Mesothelial cell of epicardium (in vitro differentiated cells): ENCODE results near the gene ANKRD33B. TPM values are rescaled to one million over a fixed set of nuclear protein-coding genes. Genes with fewer than 3 reads are reported as not detected.
"Not testable (repeated sequence)": the region's sequence is repeated elsewhere in the genome, so short reads cannot be mapped to it uniquely, and the experiment has no call there.

Experiments used
- DNase-seq, 2 experiments: peaks; one replicate each; pipeline ENCODE4 v3.0.0; 2021; ENCODE audit warnings: low spot score in 2 of 2; ENCODE audit not compliant: unreplicated experiment in 2 of 2
- H3K27ac Mint-ChIP-seq: 2 replicates; pipeline ENCODE4 v1.8.0; 2021; ENCODE audit warnings: mixed read lengths
- H3K27me3 Mint-ChIP-seq: 2 replicates; pipeline ENCODE4 v1.8.0; 2021; ENCODE audit warnings: low read depth, mixed read lengths
- H3K36me3 Mint-ChIP-seq: 2 replicates; pipeline ENCODE4 v1.8.0; 2021; ENCODE audit warnings: mixed read lengths
- H3K4me1 Mint-ChIP-seq: 2 replicates; pipeline ENCODE4 v1.8.0; 2021; ENCODE audit warnings: mixed read lengths
- H3K4me3 Mint-ChIP-seq: 2 replicates; pipeline ENCODE4 v1.8.0; 2021; ENCODE audit warnings: mild to moderate bottlenecking, moderate library complexity, mixed read lengths
- H3K9me3 Mint-ChIP-seq: 2 replicates; pipeline ENCODE4 v1.8.0; 2021; ENCODE audit warnings: mixed read lengths
- CTCF ChIP-seq: fragments of 200-600 bp; sonication (generic); IDR thresholded peaks from one replicate; pipeline ENCODE4 v1.5.0; 2021; ENCODE audit warnings: antibody characterized with exemption; ENCODE audit not compliant: unreplicated experiment
- total RNA-seq: library from RNA; stranded (reverse); gene quantifications from 3 replicates; pipeline ENCODE4 v1.2.1, GENCODE V29; 2021

Gene ANKRD33B
- total RNA-seq, 1 donor from 2014 or later = 3.8 TPM

GRCh38 chr5:10634562-10634961 lies 70.7 kb downstream of the ANKRD33B start:
- Mint-ChIP-seq H3K9me3 (peaks cover 4% of the 10 kb centered on the region), H3K4me3 (no peak overlapping the region), H3K36me3 (no peaks in the 10 kb centered on the region), H3K27ac (no peak overlapping the region), H3K4me1 (peaks cover 5% of the 10 kb centered on the region), H3K27me3 (peaks cover 2% of the 10 kb centered on the region)
- no peak for TF ChIP-seq CTCF
- no peak for DNase-seq

- H3K9me3 Mint-ChIP-seq = peaks cover 8% of the 10 kb centered on the region
- DNase-seq = no peak
- peaks cover 4% of the 10 kb centered on the region for H3K36me3 Mint-ChIP-seq
Measured at GRCh38 chr5:10635257-10635866, 71.5 kb downstream of the ANKRD33B start.

GRCh38 chr5:10635867-10636350 lies 72.0 kb downstream of the ANKRD33B start:
- no peak for DNase-seq
- peaks cover 12% of the 10 kb centered on the region for H3K9me3 Mint-ChIP-seq
- H3K36me3 Mint-ChIP-seq = peaks cover 7% of the 10 kb centered on the region
- no peak overlapping the region for H3K27ac Mint-ChIP-seq
- TF ChIP-seq CTCF = no peak
- H3K4me3 Mint-ChIP-seq = no peak overlapping the region
- H3K4me1 Mint-ChIP-seq = peaks cover 5% of the 10 kb centered on the region
- H3K27me3 Mint-ChIP-seq = peaks cover 2% of the 10 kb centered on the region

More at GRCh38 chr5:10635257-10635866, 71.5 kb downstream of the ANKRD33B start:
- no peak for TF ChIP-seq CTCF
- Mint-ChIP-seq H3K4me3 (no peak overlapping the region), H3K4me1 (peaks cover 5% of the 10 kb centered on the region), H3K27ac (no peak overlapping the region), H3K27me3 (peaks cover 2% of the 10 kb centered on the region)

- TF ChIP-seq CTCF = no peak
- no peak overlapping the region for H3K27ac Mint-ChIP-seq
Measured at GRCh38 chr5:10636363-10637142, 72.7 kb downstream of the ANKRD33B start.

GRCh38 chr5:10637944-10638343 lies 74.1 kb downstream of the ANKRD33B start:
- Mint-ChIP-seq H3K27ac (no peak overlapping the region), H3K27me3 (peaks cover 2% of the 10 kb centered on the region), H3K36me3 (peaks cover 7% of the 10 kb centered on the region), H3K4me3 (no peak overlapping the region), H3K9me3 (peaks cover 12% of the 10 kb centered on the region), H3K4me1 (no peaks in the 10 kb centered on the region)
- TF ChIP-seq CTCF = no peak
- DNase-seq = no peak

More at GRCh38 chr5:10636363-10637142, 72.7 kb downstream of the ANKRD33B start:
- Mint-ChIP-seq H3K4me3 (no peak overlapping the region), H3K4me1 (no peaks in the 10 kb centered on the region), H3K9me3 (peaks cover 12% of the 10 kb centered on the region), H3K36me3 (peaks cover 7% of the 10 kb centered on the region), H3K27me3 (peaks cover 2% of the 10 kb centered on the region)
- no peak for DNase-seq

- not testable (repeated sequence) for DNase-seq, H3K36me3 Mint-ChIP-seq, H3K4me3 Mint-ChIP-seq, H3K4me1 Mint-ChIP-seq, H3K27ac Mint-ChIP-seq, H3K27me3 Mint-ChIP-seq
- H3K9me3 Mint-ChIP-seq = peaks cover 12% of the 10 kb centered on the region
Measured at GRCh38 chr5:10638723-10639122, 74.9 kb downstream of the ANKRD33B start.
